Tongue (tissue), 2 donors: ENCODE data around the gene BIRC7. TPM values are rescaled to one million over a fixed set of nuclear protein-coding genes. Genes with fewer than 3 reads are reported as not detected.

Experiments
- DNase-seq: peaks from one replicate; pipeline ENCODE4 v3.0.0-alpha.2; 2015
- total RNA-seq: library from RNA; depleted of rRNA; stranded (reverse); fragments of >200 nt; gene quantifications from one replicate; pipeline ENCODE4 v1.2.3, GENCODE V29; 2014

BIRC7 gene
- total RNA-seq, 1 donor from 2014 or later: 0.31 TPM

- no peak for DNase-seq
Measured at GRCh38 chr20:63226042-63226943, 9.4 kb upstream of the BIRC7 start.

DNA sequence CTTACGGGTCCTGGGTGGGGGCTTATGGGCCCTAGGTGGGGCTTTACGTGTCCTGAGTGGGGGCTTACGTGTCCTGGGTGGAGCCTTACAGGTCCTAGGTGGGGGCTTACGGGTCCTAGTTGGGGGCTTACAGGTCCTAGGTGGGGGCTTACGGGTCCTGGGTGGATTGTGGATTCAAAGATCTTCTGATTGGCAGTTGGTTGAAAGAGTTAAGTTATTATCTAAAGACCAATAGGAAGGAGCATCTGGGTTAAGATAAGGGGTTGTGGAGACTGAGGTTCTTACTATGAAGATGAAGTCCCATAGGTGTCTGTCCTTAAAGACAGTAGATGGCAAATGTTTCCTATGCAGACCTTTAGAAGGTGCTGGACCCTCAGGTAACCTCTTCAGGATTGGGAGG, 8.4 kb upstream of the BIRC7 start:
- DNase-seq: no peak

- DNase-seq: peak; percentile 48
Measured at GRCh38 chr20:63228806-63229205, 6.9 kb upstream of the BIRC7 start.

- peak; percentile 86 for DNase-seq
Measured at GRCh38 chr20:63230800-63231268, 4.9 kb upstream of the BIRC7 start.

DNA sequence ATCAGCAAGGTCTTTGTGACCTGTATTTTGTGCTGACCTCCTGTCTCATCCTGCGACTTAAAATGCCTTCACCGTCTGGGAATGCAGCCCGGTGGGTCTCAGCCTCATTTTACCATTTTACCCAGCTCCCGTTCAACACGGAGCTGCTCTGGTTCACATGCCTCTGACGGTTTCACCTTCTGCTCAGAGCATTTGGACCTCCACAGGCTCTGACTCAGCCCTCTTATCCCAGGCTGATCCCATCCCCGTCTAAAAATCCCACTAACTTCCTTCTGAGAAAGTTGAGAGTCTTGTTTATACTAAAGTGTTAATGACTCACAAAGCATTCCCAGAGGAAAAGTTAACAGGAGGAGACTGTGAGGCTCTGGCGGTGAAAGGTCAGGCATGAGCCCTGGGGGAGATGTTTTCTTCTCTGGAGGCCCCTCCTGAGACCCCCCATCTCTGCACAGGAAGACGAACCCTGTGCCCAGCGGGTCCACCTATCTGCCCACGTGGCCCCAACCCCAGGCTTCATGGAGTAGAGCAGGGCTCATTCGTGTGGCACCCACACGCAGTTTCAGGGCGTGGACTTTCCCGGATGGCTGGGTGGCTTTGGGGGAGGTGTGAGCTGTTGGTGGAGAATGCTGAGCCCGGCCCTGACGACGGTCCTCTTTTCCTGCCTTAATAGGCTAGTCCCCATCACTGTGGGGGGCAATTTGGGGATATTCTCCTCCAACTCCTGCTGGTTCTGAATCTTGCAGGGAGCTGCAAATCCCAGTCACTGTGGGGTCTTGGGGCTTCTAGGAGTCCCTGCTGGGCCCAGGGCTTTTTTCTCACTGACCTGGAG, 3.3 kb upstream of the BIRC7 start:
- DNase-seq: no peak

DNA sequence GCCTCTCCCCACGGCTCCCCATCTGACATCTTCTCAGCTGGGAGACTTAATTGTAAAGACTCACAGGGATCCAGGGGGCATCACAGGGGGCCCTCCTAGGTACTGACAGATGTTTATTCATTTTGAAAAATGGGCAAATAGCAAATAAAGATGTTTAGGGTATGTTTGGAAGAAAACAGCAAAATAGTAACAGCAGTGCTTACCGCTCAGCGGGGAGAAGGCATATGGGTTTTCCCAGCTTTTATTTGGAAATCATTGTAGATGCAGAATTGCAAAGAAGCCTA, 2.7 kb upstream of the BIRC7 start:
- DNase-seq: no peak

- no peak for DNase-seq
Measured at GRCh38 chr20:63233924-63234323, 1.8 kb upstream of the BIRC7 start.

DNA sequence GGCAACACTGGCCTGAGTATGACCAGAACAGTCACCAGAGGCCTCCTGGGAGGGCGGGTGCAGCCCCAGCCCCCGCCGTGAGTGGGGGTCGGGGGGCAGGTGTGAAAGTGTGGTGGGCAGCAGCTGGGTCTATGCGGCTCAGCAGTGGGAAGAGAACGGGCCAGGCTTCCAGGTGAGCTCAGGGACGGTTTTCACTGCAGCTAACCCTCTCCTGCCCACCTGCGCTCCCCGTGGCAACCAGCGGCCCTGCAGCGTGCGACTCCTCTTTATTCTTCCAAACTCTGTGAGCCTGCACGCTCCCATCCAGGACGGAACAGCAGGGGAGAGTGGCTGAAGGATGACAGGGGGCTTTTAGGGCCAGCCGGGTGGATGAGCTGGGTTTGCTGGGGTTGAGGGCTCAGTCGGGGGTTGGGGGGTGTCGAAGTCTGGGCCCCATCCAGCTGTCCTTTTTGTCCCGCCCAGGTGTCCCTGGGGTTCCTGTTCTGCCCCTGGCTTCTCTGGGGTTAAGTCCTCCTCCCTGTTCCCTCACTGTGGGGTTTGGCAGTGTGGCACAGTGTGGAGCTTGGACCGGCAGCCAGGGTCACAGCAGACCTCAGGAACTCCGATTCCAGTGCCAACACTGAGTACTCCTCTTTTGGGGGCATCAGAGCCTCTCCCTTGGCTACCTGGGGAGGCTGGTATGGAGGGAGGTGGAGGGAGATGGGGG, 859 bp upstream of the BIRC7 start:
- DNase-seq: peak; percentile 55

GRCh38 chr20:63236116-63236837, 572 bp downstream of the BIRC7 start:
- no peak for DNase-seq

- DNase-seq: no peak
Measured at GRCh38 chr20:63238031-63238430, 2.3 kb downstream of the BIRC7 start.

DNA sequence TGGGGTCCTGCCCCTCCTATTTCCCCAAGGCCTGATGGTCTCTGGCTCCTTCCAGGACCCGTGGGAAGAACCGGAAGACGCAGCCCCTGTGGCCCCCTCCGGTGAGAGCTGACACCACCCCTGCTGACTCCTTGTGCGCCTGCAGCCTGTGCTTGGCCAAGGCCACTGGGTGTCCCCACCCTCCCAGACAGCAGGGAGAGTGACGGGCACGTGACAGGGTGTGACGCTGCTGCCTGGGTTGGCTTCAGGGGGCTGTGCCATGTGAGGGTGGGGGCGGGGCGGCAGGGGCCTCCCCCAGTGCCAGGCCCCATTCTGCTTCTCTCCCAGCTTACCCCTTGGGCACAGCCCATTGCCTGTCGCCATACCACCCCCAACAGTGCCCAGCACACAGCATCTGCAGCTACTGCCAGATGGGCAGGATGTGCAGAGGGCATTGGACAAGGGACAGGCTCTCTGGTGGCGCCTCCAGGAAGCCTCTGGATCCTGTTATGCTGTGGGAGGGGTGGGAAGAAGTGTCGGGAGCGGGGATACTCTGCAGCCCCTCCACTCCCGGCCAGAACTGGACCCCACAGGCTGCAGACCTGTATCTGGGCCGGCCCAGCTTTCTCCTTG, 2.9 kb downstream of the BIRC7 start:
- peak; percentile 64 for DNase-seq

GRCh38 chr20:63239431-63239830, 3.7 kb downstream of the BIRC7 start:
- no peak for DNase-seq

DNA sequence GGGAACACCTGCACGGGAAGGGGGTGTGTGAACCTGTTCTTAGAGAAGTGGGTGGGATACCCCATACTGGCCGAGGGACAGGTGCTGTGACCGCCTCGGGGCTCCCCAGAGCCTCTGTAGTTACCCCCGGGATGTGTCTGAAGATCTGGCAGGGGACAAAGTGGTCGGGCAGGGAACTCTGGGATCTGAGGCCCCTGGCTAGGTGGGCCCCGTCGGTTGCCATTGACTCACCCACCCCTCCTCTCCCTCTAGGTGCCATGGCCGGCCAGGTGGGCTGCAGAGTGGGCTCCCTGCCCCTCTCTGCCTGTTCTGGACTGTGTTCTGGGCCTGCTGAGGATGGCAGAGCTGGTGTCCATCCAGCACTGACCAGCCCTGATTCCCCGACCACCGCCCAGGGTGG, 4.3 kb downstream of the BIRC7 start:
- DNase-seq: no peak

DNA sequence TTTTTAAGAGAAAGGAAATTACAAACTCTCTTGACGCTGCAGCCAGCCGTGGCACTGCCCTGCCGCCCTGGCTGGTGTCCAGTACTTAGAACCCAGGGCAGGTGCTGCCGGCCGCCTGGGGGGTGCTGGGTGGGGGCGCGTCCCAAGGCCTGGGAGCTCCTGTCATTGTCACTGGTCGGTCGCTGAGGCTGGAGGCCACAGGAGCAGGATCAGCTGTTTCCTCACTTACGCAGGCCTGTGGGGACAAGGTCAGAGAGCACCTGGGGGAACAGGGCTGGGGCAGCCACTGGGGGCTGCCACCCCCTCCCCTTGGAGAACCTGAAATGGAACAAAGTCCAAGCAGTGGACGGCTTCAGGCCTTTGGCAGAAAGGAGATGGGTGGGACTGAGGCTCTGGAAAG, 5.6 kb downstream of the BIRC7 start:
- DNase-seq: no peak

GRCh38 chr20:63242736-63243135, 7.0 kb downstream of the BIRC7 start:
- DNase-seq: no peak

- DNase-seq: no peak
Measured at GRCh38 chr20:63243604-63244247, 8.0 kb downstream of the BIRC7 start.

- DNase-seq: no peak
Measured at GRCh38 chr20:63244468-63244867, 8.8 kb downstream of the BIRC7 start.

DNA sequence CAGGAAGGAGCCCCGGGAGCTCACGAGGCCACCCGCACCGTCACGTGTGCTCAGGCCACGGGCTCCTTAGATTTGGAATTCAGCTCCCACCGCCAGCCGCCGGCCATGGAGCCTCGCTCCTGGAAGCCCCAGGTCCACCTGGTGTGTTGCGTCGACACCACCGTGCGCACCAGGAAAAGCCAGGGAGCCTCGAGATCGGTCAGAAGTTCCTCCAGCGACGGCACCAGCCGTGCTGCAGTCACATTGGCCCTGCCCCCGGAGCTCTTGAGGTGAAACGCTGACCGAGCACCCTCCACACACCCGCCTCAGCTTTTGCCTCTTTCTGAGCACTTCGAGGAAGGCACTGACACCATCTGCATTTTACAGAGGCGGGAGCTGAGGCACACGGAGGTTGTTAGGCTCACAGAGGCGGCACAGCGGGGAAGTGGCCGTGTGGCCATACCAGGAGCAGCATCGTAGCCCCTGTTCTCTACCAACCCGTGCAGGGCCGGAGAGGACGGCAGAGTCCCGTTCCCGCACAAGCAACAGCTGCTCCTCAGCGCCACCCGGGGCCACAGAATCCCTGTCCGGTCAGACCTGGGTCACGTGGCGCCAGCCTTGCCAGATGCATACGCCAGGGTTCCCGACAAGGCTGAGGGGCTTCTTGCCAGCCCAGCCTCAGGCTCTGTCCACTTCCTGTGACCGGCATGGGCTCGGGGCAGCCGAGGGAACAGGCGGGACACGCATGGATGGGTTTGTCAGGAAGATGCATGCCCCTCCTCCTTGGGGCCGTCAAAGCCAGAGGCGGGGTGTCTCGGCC, 11.0 kb downstream of the BIRC7 start:
- DNase-seq: no peak

DNA sequence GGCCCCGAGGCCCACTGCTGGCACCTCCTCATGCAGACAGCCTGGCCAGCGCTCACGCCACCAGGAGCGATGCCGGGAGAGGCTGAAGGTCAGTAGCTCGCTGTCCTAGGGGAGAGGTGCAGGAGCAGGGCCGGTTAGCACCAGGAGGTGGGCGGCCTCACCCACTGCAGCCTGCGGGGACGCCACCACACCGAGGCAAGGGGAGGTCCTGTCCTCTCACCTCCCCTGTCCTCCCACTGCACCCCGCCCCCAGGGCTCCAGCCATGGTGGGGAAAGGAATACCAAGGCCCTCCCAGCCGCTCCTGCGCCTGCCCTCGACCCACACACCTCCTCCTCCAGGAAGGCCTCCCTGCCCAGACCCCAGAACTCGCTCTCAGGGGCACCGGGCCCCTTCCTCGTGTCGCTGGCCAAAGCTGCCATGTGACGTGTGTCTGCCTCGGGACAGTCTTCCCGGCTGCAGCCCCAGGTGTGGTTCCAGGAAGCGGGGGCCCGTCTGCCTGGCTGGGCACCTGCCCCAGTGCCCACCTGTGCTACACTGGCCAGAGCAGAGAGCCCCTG, 12.0 kb downstream of the BIRC7 start:
- no peak for DNase-seq
